ENCODE results near the gene GTSE1.

GRCh38 chr22:46349681-46350080 is 53.0 kb downstream of the GTSE1 start:
- TF ChIP-seq CTCF (IDR thresholded peaks at IDR 0.05) (no peak), POLR2A (IDR thresholded peaks at IDR 0.05) (no peak)
